H1 (cell line): Measurements from ENCODE around the gene NEBL. TPM values are rescaled to one million over a fixed set of nuclear protein-coding genes. Genes with fewer than 3 reads are reported as not detected.

Source experiments
- RFX5 ChIP-seq: IDR thresholded peaks from 2 replicates; pipeline ENCODE4 v1.6.1; 2011; ENCODE audit warnings: low read depth, low read length, improper control_type of control experiment, borderline replicate concordance
- polyA plus RNA-seq, 7 experiments: library from polyadenylated mRNA; depleted of rRNA in 3 of 7; stranded (reverse) in 5 of 7; unstranded in 2 of 7; fragments of >200 nt in 5 of 7; fragments of 200-250 nt in 2 of 7; gene quantifications; 1 replicate in 5 of 7; 2 replicates in 1 of 7; 4 replicates in 1 of 7; pipeline versions ENCODE4 v1.2.1 to v1.2.3, GENCODE V29; 2011 to 2013; ENCODE audit warnings: missing spikeins in 2 of 7, mixed read lengths in 2 of 7
- total RNA-seq: library from RNA; stranded (reverse); fragmentation: NEBNext Ultra II Directional; extraction: Animal tissue kit (Norgen Biotek cat#: 25700); gene quantifications from 2 replicates; pipeline ENCODE4 v1.2.1, GENCODE V29; 2021
- TF ChIP-seq, protein P1 (sequence below): IDR thresholded peaks from 2 replicates; pipeline ENCODE4 v1.6.1; 2012; ENCODE audit warnings: inconsistent platforms

The NEBL gene
- total and polyA plus RNA-seq, 2 of the 8 experiments (the other 6 are each of a cell fraction or from before 2014, with no cell fraction given): 7.5 to 10.5 TPM

DNA sequence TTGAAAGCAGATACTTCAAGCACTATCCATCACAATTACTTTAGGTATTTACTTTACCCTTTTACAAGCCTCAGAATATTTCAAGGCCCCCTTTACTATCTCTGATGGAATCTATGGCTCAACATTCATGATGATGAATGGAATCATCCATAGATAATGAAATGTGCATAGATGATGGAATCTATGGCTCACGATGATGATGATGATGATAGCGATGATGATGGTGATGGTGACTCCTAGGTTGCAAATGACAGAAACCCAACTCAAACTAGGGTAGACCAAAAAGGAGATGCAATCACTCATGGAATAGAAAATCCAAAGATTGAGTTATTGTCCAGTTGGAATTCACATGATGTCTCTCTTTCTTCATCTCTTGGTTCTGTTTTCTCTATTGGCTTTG, 55.7 kb downstream of the NEBL start (continued):
- no peak for TF ChIP-seq RFX5
- TF ChIP-seq, protein P1, sequence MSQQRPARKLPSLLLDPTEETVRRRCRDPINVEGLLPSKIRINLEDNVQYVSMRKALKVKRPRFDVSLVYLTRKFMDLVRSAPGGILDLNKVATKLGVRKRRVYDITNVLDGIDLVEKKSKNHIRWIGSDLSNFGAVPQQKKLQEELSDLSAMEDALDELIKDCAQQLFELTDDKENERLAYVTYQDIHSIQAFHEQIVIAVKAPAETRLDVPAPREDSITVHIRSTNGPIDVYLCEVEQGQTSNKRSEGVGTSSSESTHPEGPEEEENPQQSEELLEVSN: no peak
- TF ChIP-seq, all 59 proteins: peak for 0
